HG02943 (cell line): Measurements from ENCODE around the gene PHYH.
A peak's percentile ranks its signal among the peaks of the same experiment; 100 is the strongest.
"Not testable (repeated sequence)": the region's sequence is repeated elsewhere in the genome, so short reads cannot be mapped to it uniquely, and the experiment has no call there.

Experiments used
- ATAC-seq: cut with Tn5 transposase; IDR thresholded peaks from one replicate; pipeline ENCODE4 v1.9.1; 2021; ENCODE audit warnings: mild to moderate bottlenecking, low read depth, moderate library complexity; ENCODE audit not compliant: unreplicated experiment

The PHYH gene

DNA sequence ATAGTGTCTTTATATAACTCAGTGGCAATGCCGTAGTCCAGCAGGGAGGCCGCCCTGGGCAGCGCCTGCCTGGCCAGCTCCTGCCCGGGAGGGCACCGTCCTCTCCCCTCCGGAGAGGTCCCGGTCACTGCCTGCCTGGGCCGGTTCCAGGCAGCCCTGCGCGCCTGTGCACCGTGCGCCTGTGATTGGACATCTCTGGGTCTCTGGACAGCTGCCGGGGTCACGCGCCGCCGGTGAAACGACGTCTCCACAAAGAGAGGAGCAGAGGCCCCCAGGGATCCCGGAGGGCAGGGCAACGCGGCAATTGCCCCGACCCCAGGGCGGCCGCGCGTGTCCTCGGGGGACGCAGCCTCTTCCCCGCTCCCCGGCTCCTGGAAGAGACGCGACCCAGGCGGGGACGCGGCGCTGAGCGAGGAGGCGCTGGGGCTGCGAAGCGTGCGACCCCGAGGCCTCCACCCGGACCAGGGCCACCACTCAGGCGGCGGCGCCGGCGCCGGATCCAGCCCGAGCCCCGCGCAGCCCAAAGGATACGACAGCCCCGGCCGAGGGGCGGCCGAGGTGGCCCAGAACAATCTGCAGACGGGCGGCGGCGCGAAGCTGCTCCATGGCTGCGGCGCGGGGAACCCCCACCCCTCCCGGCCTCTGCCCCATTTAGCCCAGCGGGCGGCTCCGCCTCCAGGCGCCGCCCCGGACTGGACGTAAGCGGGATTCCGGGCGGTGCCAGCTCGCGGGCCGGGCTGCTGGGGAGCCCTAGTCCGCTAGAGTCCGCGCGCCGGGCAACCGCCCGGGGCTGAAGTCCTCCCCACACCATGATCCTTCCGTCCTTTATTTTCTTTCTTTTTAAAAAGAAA lies at the start of gene PHYH:
Gene PHYH (minus strand): TSS at position 628 of the 851 bp plus-strand sequence. CDS start 22 bp downstream, at position 606.
- peak; percentile 60 for ATAC-seq

- ATAC-seq: peak; percentile 58
Measured at GRCh38 chr10:13348216-13349017, 48.6 kb upstream of the PHYH start, which contains the start of gene SEPHS1. Gene SEPHS1, minus strand, starts transcription at chr10:13348293. Its CDS starts 3,343 bp downstream, at chr10:13344950.

DNA sequence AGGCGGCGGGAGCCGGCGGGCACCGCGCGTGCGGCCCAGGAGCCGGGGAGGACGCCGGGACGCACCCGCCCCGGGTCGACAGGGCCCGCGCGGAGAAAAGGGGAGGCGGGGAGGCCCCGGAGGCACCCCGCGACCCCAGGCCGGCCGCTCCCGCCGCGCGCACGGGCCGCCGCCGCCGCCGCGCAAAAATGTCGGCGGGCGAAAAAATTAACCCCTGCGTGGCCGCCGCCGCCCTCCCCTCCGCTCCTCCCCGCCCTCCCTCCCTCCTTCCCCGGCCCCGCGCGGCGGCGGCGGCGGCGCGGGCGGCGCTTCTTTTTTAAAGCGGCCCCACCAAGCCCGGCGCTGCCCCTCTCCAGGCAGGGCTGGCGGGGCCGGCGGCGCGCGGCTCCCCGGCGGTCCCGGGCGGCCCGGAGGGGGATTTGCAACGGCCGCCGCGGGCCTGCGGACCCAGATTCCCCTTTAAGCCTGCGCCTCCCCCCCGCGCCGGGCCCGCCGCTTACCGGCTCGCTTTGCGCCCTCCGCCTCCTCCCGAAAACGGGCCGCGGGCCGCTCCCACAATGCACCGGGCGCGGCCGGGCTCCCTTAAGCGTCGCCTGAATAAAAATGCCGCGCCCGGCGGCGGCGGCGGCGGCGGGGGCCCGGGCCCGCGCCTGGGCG lies 47.8 kb upstream of the PHYH start:
- ATAC-seq: peak; percentile 43

GRCh38 chr10:13347043-13347499 lies 47.2 kb upstream of the PHYH start:
- ATAC-seq: peak; percentile 6

DNA sequence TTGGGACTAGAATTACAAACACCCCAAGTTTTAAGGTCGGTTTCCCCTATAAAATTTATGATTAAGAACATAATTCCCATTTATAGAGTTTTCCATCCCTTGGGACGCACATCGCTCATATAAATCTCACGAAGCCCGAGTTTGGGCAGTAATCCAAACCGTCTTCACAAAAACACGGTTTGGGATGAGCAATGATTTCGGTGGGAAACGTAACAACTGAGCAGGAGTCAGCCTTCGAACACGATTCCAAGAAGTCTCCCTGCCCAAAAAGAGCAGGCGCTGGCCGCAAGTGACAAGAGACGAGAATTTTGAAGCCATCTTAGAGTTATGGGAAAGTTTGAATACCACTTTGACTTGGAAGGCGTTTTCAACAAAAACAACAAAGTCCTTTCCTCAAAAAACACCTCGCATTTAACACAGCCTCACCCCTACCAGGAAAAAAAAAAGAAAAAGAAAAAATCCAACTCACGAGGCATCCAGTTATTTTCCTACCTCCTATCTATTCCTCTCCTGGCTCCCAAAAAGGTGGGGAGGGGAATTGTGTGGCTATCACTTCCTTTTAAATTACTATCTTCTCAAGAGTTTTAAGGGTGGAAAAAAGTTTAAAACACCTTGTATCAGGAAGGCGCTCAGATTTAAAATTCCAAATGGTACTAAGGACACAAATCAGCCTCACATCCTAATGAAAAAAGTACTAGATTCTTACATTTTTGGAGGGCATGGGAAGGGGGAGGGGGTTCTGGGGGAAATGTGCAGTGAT lies 46.6 kb upstream of the PHYH start:
- ATAC-seq: no peak

- peak; percentile 80 for ATAC-seq
Measured at GRCh38 chr10:13340626-13341376, 40.9 kb upstream of the PHYH start.

GRCh38 chr10:13340068-13340467 lies 40.2 kb upstream of the PHYH start:
- no peak for ATAC-seq

DNA sequence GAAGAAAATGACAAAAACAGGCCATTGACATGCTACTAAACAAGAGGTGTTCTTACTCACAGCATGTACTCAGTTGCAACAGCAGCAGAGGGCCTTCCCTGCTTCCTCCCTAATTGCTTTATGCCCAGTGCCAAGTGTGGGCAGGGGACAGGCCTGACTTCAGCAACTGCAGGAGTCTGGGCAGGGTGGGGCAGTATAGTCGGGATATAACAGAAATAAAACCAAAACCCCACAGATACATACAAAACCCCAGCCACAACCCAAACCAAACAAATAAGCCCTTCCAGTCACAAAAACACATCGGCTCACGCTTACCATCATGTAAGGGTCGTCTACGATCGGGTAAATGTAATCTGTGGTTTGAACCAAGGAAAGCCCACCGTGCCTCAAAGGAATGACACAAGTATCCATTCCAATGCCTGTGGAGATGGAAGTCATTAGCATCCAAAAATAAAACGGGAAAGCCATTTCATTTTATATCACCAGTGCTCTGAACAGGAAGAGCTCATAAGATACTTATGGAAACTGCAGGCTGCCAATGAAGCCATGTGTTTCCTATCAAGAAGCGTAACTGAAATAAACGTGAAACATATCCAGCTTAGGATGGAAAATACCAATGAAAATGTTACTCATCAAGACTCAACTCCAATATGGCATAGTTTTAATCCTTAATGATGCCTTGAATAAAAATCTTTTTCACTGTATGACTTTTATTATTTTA lies 38.7 kb upstream of the PHYH start:
- ATAC-seq: no peak

- no peak for ATAC-seq
Measured at GRCh38 chr10:13337827-13338196, 37.9 kb upstream of the PHYH start.

DNA sequence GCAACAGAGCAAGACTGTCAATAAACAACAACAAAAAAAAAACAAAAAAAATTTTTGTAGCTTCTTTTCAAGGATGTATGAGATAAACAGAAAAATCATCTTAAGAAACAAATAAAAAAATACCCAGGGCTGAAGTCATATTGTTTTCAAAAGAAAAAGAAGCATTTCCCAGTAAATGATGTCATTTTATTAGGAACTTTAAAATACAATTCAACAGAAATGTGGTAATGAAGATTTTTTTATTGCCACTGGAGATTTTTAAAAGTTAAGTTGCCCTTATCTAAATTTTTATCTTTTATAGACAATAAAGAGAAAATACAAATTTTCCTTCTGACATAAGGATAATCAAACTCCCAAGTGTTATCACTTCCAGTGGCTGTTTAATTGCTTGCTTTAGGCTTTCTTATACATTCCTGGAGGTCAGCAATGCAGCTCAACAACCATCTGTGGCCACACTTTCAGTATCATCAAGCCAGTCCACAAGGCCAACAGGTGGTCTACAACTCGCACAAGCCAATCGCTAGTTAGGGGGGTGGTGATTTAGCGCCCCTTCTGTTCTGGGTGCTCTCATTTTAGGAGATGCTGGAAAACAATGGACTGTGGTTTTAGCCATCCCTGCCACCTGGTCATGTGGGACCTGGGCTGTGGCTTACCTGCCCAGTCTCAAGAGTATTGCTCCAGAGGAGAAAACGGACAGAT lies 37.4 kb upstream of the PHYH start:
- ATAC-seq: no peak

- ATAC-seq: no peak
Measured at GRCh38 chr10:13335881-13336280, 36.0 kb upstream of the PHYH start.

DNA sequence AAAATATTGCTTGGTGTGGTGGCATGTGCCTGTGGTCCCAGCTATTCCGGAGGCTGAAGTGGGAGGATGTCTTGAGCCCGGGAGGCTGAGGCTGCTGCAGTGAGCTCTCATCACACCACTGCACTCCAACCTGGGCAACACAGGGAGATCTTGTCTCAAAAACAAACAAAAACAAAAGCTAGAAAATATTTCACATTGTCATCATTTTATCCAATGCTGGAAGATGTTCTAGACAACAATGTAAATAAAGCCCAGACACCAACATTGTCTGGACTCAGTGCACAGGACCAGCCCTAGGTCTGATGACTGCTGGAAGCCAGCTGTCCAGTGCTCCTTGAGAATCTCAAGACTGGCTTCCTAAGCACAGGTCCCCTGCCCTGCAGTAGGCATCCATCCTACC lies 34.7 kb upstream of the PHYH start:
- ATAC-seq: no peak

DNA sequence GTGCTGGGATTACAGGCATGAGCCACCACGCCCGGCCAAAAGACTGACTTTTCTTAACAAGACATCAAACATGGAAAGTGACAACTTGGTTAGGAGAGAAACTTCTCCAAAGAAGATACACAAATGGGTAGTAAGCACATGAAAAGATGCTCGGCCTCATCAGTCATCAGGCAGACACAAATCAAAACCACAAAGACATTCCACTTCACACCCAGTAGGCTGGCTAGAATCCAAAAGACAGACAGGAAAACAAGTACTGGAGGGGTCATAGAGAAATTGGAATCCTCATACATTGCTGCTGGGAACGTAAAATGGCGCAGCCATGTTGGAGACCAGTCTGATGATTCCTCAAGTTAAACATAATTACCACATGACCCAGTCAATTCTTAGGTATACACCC lies 31.8 kb upstream of the PHYH start:
- ATAC-seq: no peak

DNA sequence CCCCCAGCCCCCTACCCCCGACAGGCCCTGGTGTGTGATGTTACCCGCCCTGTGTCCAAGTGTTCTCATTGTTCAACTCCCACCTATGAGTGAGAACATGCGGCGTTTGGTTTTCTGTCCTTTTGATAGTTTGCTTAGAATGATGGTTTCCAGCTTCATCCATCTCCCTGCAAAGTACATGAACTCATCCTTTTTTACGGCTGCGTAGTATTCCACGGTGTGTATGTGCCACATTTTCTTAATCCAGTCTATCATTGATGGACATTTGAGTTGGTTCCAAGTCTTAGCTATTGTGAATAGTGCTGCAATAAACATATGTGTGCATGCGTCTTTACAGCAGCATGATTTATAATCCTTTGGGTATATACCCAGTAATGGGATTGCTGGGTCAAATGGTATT lies 31.1 kb upstream of the PHYH start:
- ATAC-seq: not testable (repeated sequence)

GRCh38 chr10:13329565-13329964 lies 29.7 kb upstream of the PHYH start:
- ATAC-seq: no peak

GRCh38 chr10:13328613-13329012 lies 28.7 kb upstream of the PHYH start:
- ATAC-seq: no peak

DNA sequence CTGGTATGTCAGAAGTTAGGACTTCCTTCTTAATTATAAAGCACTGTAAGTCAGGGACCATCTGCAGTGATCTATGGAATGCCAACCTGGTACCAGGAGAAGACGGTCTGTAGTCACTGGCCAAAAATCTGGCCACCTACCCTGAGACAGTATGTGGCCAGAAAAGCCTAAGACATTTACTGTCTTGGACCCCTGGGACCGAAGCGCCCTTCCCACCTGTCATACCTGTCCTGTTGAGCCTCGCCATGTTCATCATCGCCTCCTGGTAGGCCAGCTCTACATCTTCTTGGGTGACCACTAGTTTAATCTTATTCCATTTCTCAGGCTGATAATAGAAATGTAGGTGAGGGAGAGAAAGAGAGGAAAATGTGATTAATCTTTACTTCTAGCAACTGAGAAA lies 28.3 kb upstream of the PHYH start:
- no peak for ATAC-seq

GRCh38 chr10:13327534-13327933 lies 27.7 kb upstream of the PHYH start:
- no peak for ATAC-seq
